DND-41 (cell line): ENCODE data around the gene USP48.
A peak's percentile ranks its signal among the peaks of the same experiment; 100 is the strongest.

ENCODE experiments used
- ATAC-seq: fragments of 200-7000 bp; cut with Tn5 transposase; 3 replicates; pipeline ENCODE4 v1.9.1; 2021; ENCODE audit warnings: low read depth; ENCODE audit not compliant: insufficient read depth
- DNase-seq: peaks from one replicate; pipeline ENCODE4 v3.0.0-alpha.2; 2020
- H2AFZ ChIP-seq: 2 replicates; pipeline ENCODE4 v1.6.0; 2012; ENCODE audit warnings: low read depth, low read length
- H3K27ac ChIP-seq: 2 replicates; pipeline ENCODE4 v1.5.1; 2012; ENCODE audit warnings: low read length, inconsistent platforms
- H3K27me3 ChIP-seq: fragments of 200-600 bp; sonication (generic); 2 replicates; pipeline ENCODE4 v1.6.0; 2012; ENCODE audit warnings: low read length, mild to moderate bottlenecking, inconsistent platforms; ENCODE audit not compliant: insufficient read depth, poor library complexity
- H3K36me3 ChIP-seq: 2 replicates; pipeline ENCODE4 v1.5.1; 2012; ENCODE audit warnings: low read length, inconsistent platforms; ENCODE audit not compliant: insufficient read depth
- H3K4me1 ChIP-seq: 2 replicates; pipeline ENCODE4 v1.5.1; 2012; ENCODE audit warnings: mild to moderate bottlenecking, low read length; ENCODE audit not compliant: insufficient read depth
- H3K4me2 ChIP-seq: 2 replicates; pipeline ENCODE4 v1.6.0; 2012; ENCODE audit warnings: mild to moderate bottlenecking, moderate library complexity, low read length, inconsistent platforms; ENCODE audit not compliant: insufficient read depth
- H3K4me3 ChIP-seq, 2 experiments: fragments of 200-600 bp in 1 of 2; shearing (Covaris generic) in 1 of 2; 2 replicates each; pipeline ENCODE4 v1.5.1; 2012 to 2016; ENCODE audit warnings: inconsistent platforms in 2 of 2, low read length in 2 of 2, mild to moderate bottlenecking in 2 of 2, low read depth in 1 of 2, moderate library complexity in 1 of 2
- H3K79me2 ChIP-seq: 2 replicates; pipeline ENCODE4 v1.6.0; 2012; ENCODE audit warnings: low read length, inconsistent platforms; ENCODE audit not compliant: insufficient read depth
- H3K9ac ChIP-seq: 2 replicates; pipeline ENCODE4 v1.6.0; 2012; ENCODE audit warnings: low read depth, mild to moderate bottlenecking, inconsistent platforms, low read length, moderate library complexity
- H3K9me3 ChIP-seq: 2 replicates; pipeline ENCODE4 v1.5.1; 2012; ENCODE audit warnings: low read length, moderate library complexity, mild to moderate bottlenecking, inconsistent platforms; ENCODE audit not compliant: insufficient read depth, severe bottlenecking
- H4K20me1 ChIP-seq: 2 replicates; pipeline ENCODE4 v1.6.0; 2012; ENCODE audit warnings: low read length; ENCODE audit not compliant: insufficient read depth
- CTCF ChIP-seq: IDR thresholded peaks from 2 replicates; pipeline ENCODE4 v1.5.1; 2012; ENCODE audit warnings: borderline replicate concordance, low read length, moderate library complexity, mild to moderate bottlenecking; ENCODE audit not compliant: poor library complexity, severe bottlenecking; ENCODE audit errors: extremely low read depth
- EZH2 ChIP-seq: IDR thresholded peaks from 3 replicates; pipeline ENCODE4 v1.6.1; 2012; ENCODE audit warnings: borderline replicate concordance, low read depth, mild to moderate bottlenecking, moderate library complexity, low read length, inconsistent platforms; ENCODE audit not compliant: severe bottlenecking

USP48 gene

GRCh38 chr1:21700094-21700493, 82.9 kb downstream of the USP48 start:
- TF ChIP-seq EZH2 (no peak), CTCF (peak; percentile 24)
- Histone ChIP-seq H3K27ac (no peak overlapping the region), H3K36me3 (peaks cover 73% of the 10 kb centered on the region)

GRCh38 chr1:21696931-21697330, 86.0 kb downstream of the USP48 start:
- no peaks in the 10 kb centered on the region for H3K4me1 ChIP-seq
- H3K79me2 ChIP-seq: no peaks in the 10 kb centered on the region
- H3K4me3 ChIP-seq: no peak overlapping the region
- H2AFZ ChIP-seq: no peak overlapping the region
- ATAC-seq (no peak), DNase-seq (no peak)
- no peak overlapping the region for H3K27ac ChIP-seq
- no peaks in the 10 kb centered on the region for H3K9me3 ChIP-seq
- no peak overlapping the region for H3K4me2 ChIP-seq
- H3K9ac ChIP-seq: no peak overlapping the region
- H3K36me3 ChIP-seq: peaks cover 70% of the 10 kb centered on the region
- TF ChIP-seq EZH2 (no peak), CTCF (no peak)
- H3K27me3 ChIP-seq: no peaks in the 10 kb centered on the region
- peaks cover 2% of the 10 kb centered on the region; the same call in 1 of the 2 replicates for H4K20me1 ChIP-seq

More at GRCh38 chr1:21700094-21700493, 82.9 kb downstream of the USP48 start:
- DNase-seq: peak; percentile 32
- H3K9me3 ChIP-seq: no peaks in the 10 kb centered on the region
- peak; percentile 74 for ATAC-seq
- H3K27me3 ChIP-seq: no peaks in the 10 kb centered on the region
- no peaks in the 10 kb centered on the region for H3K4me1 ChIP-seq
- H4K20me1 ChIP-seq: peaks cover 2% of the 10 kb centered on the region; the same call in 1 of the 2 replicates
- H3K9ac ChIP-seq: no peak overlapping the region
- H2AFZ ChIP-seq: no peak overlapping the region
- no peaks in the 10 kb centered on the region for H3K79me2 ChIP-seq
- H3K4me3 ChIP-seq: no peak overlapping the region
- H3K4me2 ChIP-seq: no peak overlapping the region

- Histone ChIP-seq H4K20me1 (peaks cover 5% of the 10 kb centered on the region), H3K4me3 (no peak overlapping the region), H3K36me3 (peaks cover 74% of the 10 kb centered on the region), H3K27me3 (no peaks in the 10 kb centered on the region), H3K4me1 (no peaks in the 10 kb centered on the region), H3K9me3 (no peaks in the 10 kb centered on the region), H3K9ac (no peak overlapping the region), H3K79me2 (no peaks in the 10 kb centered on the region), H2AFZ (no peak overlapping the region), H3K27ac (no peak overlapping the region), H3K4me2 (no peak overlapping the region)
- DNase-seq (no peak), ATAC-seq (no peak)
- TF ChIP-seq CTCF (no peak), EZH2 (no peak)
Observed at GRCh38 chr1:21693732-21694131, 89.2 kb downstream of the USP48 start.

- no peak overlapping the region for H3K27ac ChIP-seq
- no peaks in the 10 kb centered on the region for H3K9me3 ChIP-seq
- H3K27me3 ChIP-seq: no peaks in the 10 kb centered on the region
- no peak overlapping the region for H3K9ac ChIP-seq
- H3K36me3 ChIP-seq: peaks cover 82% of the 10 kb centered on the region
- ATAC-seq: no peak
- no peaks in the 10 kb centered on the region for H3K79me2 ChIP-seq
- no peak for DNase-seq
- no peak overlapping the region for H3K4me2 ChIP-seq
- no peak for TF ChIP-seq CTCF
- no peak for TF ChIP-seq EZH2
- H3K4me1 ChIP-seq: no peaks in the 10 kb centered on the region
- H4K20me1 ChIP-seq: peaks cover 3% of the 10 kb centered on the region
- no peak overlapping the region for H2AFZ ChIP-seq
- H3K4me3 ChIP-seq: no peak overlapping the region
Observed at GRCh38 chr1:21691739-21692138, 91.2 kb downstream of the USP48 start.
